Endothelial cell of hepatic sinusoid (primary cell): Measurements from ENCODE around the gene DHX8.

Experiments
- in situ Hi-C: cut with HindIII; loops from 2 replicates; pipeline ENCODE4 v1.10.0; 2017; ENCODE audit warnings: low sequenced_read_pairs

Gene DHX8

DNA sequence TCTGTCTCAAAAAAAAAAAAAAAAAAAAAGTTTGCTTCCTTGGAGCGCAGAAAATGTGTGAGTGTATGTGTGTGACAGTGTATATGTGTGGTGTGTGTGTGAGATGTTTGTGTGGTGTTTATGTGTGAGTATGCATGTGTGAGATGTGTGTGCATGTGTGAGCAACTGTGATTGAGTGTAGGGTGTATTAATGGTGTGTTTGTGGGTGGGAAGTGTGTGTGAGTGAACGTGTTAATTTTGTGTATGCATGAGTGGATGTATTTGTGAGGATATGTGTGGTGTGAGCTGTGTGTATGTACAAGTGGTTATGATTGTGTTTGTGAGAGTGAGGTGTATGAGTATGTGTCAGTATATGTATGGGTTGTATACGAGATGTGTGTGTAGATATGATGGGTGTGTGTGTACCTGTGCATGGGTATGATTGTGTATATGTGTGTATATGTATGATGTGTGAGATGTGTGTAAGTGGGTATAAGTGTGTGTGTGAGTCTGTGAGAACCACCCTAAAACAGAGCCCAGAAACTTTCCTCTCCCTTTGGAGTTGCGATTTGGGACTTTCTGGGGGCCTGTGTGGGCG, 84.8 kb downstream of the DHX8 start:
- in situ Hi-C loops: loop anchor here (10.0 kb wide), 1 partner anchor 64 kb away; no protein-coding TSS in a partner anchor

DNA sequence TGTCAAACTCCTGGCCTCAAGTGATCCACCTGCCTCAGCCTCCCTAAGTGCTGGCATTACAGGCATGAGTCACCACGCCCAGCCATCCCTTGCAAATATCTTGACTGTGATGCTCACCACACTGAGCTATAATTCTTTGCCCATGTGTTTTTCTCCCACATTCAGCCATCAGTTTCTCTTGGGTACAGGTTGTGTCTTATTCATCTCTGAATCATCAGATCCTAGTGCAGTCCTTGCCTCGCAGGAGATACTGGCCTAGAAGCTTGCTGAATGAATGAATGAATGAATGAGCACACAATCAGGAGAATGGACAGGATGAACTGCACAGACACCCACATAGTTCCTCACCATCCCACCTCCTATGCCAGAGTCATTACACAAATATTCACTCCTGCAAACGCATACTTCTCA, 86.7 kb downstream of the DHX8 start:
- in situ Hi-C loops: loop anchor here (5.0 kb wide), 1 partner anchor 43 kb away; no protein-coding TSS in a partner anchor

DNA sequence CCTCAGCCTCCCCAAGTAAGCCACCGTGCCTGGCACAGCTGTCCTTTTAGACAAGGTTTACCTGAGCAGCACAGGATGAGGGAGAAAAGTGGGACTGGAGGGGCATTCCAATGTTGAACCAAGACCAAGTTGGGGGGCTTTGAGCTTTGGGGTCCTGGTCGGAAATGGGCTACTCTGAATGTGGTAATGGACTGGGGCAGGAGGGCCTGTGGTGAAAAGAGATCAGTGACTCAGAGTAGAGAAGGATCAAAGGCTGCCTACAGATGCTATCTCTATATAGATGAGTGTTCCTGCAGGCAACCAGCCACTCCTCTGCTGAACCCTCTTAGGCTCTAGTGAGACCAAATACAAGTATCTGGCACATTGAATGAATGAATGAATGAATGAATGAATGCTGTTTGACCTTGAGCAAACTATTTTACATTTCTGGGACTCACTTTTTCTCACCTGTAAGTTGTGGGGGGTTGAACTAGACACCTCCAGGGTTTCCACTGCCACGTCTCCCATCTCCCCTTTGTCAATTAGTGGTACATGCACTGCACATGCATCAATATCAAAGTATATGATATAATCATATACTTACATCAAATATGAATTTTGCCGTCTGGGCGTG, 88.7 kb downstream of the DHX8 start:
- in situ Hi-C loops: loop anchor here (5.0 kb wide), 1 partner anchor 45 kb away; no protein-coding TSS in a partner anchor

DNA sequence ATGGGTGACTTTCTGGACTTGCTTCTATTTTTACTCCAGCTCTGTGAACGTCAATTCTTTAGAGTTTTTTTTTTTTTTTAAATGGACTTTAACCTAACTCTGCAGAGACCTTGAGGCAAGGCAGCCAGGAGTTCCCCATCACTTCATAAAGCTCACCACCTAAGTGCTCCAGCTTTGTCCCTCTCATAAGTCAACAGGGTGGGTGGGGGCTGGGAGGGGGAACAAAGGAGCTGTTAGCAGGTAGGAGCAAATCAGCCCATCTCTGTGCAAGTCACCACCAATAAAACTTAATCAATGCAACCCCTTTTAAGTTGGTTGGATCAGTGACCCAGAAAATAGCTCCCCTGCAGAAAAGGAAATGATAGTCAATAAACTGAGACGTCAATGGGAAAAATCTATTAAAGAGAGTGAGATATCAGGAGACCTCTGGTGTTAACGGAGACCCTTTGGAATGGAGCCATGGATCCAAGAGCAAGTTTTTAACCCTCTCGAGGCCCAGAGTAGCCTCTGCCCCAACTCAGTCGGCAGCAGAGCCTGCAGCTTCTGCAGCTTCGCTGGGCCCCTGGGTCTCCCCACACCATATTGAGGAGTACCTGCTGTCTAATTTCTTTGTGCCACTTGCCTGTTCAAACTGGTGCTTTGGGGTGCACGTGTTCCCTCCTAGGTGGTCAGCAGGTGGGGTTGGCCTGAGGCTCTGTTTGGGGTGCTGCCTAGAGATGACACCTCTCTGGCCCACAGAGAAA, 90.0 kb downstream of the DHX8 start:
- in situ Hi-C loops: loop anchor here (5.0 kb wide), 1 partner anchor 46 kb away; no protein-coding TSS in a partner anchor

DNA sequence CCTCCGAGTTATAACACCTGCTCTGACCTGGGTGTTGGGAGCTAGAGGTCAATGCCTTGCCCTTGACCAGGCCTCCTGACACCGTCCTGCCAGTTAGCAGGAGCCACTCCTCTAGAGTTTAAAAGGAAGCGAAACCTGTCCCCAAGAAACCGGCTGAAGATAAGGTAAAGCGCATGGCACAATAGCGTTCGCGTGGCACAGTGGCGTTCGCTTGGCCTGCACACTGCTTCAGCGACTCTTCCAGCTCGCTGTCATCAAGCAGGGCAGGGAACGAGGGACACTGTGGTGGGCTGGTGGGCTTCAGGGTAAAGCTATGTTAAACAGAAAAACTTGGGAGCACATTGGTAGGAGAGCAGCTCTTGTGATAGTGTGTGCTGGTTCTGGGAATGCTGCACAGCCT, 90.6 kb downstream of the DHX8 start:
- in situ Hi-C loops: loop anchor here (5.0 kb wide), 1 partner anchor 47 kb away; no protein-coding TSS in a partner anchor

DNA sequence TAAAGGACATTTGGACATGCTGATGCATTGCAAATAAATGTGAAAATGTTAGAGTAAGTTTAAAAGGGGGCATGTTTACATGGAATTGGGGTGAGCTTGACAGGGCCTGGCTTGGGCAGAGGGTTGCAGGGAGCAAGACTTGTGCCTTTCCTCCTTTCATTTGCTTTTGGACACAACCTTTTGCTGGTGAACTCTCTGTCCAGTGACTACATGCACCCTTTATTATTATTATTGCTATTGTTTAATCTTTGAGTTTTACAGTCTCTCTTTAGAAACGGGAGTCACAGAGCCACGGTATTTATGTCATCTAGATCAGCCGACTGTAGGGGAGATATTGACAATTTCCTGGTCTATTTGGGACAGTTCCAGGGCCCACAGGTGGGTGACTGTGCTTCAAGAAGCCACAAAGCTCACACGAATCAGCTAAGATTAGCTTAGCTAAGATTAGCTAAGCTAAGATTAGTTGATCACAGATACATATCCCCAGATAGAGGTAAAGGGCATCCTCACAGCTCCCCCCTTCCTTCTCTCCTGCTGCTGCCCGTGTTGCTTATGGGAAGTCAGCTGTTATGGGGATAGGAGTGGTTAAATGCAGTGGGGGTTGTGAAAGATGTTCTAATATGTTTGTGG, 91.2 kb downstream of the DHX8 start:
- in situ Hi-C loops: loop anchor here (5.0 kb wide), 1 partner anchor 48 kb away; no protein-coding TSS in a partner anchor
